ENCODE results near the gene CEACAM20. TPM values are rescaled to one million over a fixed set of nuclear protein-coding genes. Genes with fewer than 3 reads are reported as not detected.
A peak's percentile ranks its signal among the peaks of the same experiment; 100 is the strongest.
"Not testable (repeated sequence)": the region's sequence is repeated elsewhere in the genome, so short reads cannot be mapped to it uniquely, and the experiment has no call there.

CEACAM20 gene
- total RNA-seq, 1 donor from 2014 or later = not detected

DNA sequence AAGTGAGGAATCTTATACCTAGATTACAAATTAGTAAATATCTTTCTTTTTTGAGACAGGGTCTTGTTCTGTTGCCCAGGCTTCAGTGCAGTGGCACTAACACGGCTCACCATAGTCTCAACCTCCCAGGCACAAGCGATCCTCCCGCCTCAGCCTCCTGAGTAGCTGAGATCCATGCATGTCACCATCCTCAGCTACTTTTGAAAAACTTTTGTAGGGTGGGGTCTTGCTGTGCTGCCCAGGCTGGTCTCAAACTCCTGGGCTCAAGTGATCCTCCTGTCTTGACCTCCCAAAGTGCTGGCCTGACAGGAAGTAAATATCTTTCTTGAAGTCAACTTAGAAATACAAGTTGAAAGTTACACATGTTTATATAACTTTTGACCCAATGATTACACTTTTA is 20.0 kb upstream of the CEACAM20 start:
- DNase-seq (ENCODE audit: extremely low read depth, low read depth, low spot score) = no peak

- no peak for DNase-seq (ENCODE audit: extremely low read depth, low read depth, low spot score)
Measured at GRCh38 chr19:44548736-44549135, 19.3 kb upstream of the CEACAM20 start.

DNA sequence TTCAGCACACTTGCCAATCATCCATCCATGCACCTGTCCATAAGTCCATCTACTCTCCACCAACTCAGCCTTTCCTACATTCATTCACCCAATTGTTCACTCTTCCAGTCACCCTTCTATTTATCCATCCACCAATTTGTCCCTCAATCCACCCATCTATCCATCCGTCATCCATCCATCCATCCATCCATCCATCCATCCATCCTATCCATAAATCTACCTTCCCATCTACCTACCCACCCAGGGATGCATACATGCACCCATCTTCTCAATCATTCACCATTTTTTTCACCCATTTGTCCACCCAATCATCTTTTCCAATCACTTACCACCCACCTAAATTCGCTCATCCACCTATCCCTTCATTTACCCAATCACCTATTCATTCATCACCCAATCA is 14.6 kb upstream of the CEACAM20 start:
- no peak for DNase-seq (ENCODE audit: extremely low read depth, low read depth, low spot score)

DNA sequence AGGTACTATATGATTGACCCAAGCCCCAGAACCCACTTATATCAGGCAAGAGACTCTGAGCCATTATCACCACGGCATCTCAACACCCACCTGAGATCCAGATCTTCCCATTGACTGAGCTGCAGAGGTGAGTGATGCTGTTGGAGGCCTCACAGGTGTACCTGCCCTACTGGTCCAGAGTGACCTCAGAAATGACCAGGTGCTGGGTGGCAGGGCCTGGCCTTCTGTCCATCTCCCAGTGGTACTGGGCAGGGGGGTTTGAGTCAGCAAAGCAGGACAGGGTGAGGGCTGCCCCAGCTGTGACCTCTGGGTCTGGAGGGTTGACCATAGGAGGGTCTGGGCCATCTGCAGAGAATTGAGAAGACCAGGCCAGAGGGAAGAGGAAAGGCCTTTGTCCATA is 13.2 kb upstream of the CEACAM20 start:
- no peak for DNase-seq (ENCODE audit: extremely low read depth, low read depth, low spot score)

DNA sequence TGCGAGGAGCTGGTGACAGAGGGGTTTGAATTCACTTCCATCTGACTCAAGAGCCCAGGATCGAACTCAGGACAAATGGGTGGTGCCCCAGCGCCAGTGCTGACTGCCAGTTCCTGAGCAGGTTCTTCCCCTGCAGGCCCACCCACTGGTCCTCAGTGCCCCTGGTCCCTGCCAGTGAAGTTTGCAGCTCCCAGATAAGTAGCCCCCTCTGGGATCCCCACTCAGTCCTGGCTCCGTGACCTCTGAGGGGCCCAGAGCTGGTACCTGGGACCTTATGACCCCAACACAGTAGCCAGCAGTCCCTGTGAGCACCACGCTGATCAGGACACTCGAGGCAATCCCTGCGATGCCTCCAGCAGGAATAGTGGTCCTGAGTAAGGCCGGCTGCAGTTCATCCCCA is 11.3 kb upstream of the CEACAM20 start:
- DNase-seq (ENCODE audit: extremely low read depth, low read depth, low spot score) = no peak

GRCh38 chr19:44539991-44540390 is 10.5 kb upstream of the CEACAM20 start:
- no peak for DNase-seq (ENCODE audit: extremely low read depth, low read depth, low spot score)

- no peak for DNase-seq (ENCODE audit: extremely low read depth, low read depth, low spot score)
Measured at GRCh38 chr19:44539236-44539826, 9.9 kb upstream of the CEACAM20 start.

DNA sequence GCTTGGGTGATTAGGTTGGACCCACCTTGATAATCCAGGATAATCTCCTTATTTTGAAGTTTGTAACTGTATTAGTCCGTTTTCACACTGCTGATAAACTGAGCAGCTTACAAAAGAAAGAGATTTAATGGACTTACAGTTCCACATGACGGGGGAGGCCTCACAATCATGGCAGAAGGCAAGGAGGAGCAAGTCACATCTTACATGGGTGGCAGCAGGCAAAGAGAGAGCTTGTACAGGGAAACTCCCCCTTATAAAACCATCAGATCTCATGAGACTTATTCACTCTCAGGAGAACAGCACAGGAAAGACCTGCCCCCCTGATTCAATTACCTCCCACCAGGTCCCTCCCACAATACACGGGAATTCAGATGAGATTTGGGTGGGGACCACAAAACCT is 5.9 kb upstream of the CEACAM20 start:
- DNase-seq (ENCODE audit: extremely low read depth, low read depth, low spot score) = not testable (repeated sequence)

DNA sequence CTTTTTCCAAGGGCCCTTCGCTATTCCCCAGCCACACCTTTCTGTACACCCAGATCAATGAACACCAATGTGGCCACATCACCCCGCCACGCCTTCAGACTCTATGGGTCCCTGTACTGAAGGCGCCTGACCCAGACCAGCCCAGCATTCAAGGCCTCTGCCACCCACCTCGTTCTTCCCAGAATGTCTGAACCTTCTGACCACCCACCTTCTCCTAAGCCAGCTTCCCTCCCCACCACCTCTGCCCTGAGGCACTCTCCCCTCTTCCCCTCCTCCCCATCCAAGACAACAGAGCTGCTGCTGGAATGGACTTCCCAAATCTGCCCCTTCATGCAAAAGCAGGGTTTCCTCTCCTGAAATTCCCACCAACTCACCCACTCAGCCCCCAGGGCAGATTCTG is 3.3 kb upstream of the CEACAM20 start:
- DNase-seq (ENCODE audit: extremely low read depth, low read depth, low spot score) = no peak

DNA sequence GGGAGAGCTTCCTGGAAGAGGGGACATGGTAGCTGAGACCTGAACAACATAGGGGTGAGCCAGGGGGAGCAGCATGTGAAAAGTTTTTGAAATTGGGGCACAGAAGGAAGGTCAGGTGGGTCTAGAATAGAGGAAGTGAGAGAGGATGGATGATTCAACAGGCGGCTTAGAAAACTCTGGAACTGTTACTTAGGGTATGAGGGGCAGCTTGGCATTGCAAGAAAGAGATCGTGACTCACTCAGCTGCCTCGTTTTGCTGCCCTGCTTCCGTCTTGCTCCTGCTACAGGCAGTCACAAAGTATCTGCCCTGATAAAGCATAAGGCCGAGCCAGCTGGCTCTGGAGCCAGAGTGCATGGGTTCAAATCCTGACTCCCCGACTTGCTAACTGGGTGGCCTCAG is 1.3 kb upstream of the CEACAM20 start:
- no peak for DNase-seq (ENCODE audit: extremely low read depth, low read depth, low spot score)

- no peak for DNase-seq (ENCODE audit: extremely low read depth, low read depth, low spot score)
Measured at GRCh38 chr19:44527554-44527953, 1.9 kb downstream of the CEACAM20 start.

DNA sequence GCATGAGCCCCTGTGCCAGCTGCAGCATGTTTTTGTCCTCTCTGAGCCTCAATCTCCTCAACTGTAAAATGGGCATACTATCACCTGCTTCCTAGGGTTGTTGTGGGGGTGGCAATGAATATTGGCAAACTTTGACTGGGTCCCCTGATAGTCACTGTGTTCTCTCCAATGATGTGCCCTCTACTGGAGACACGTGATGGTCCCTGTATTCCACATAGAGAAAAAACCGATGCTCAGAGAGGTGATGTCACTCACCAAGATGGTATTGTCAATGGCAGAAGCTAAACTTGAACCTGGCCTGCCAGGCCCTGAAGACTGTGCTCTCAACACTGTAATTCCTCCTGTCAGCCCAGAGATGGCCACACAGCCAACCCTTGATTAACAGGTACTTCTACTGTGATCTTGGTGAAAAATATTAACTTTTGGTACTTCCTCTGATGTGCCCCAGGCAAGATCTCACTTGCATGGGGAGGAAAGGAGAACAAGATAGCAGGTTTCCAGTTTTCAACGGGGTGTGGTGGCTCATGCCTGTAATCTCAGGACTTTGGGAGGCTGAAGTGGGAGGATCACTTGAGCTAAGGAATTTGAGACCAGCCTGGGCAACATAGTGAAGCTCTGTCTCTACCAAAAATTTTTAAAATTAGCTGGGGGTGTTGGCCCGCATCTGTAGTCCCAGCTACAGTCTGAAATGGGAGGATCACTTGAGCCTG is 3.6 kb downstream of the CEACAM20 start:
- DNase-seq (ENCODE audit: extremely low read depth, low read depth, low spot score) = no peak

- no peak for DNase-seq (ENCODE audit: extremely low read depth, low read depth, low spot score)
Measured at GRCh38 chr19:44521370-44521769, 8.1 kb downstream of the CEACAM20 start.

GRCh38 chr19:44517146-44517545 is 12.3 kb downstream of the CEACAM20 start:
- no peak for DNase-seq (ENCODE audit: extremely low read depth, low read depth, low spot score)

DNA sequence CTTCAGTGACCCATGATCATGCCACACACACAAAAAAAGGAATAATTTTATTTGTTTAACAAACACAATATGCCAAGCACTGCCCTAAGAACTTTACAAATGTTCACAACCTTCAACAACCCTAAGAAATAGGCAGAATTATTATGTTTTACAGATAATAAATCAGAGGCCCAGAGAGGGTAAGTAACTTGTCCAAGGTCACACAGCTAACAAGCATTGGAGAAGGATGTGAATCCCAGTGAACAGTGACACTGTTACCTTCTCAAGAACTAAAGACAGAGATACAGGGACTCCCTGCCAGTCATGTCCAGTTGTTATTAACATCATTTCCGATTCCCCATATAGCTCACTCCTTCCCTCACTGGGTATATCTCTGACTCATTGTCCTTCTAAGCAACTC is 13.6 kb downstream of the CEACAM20 start:
- DNase-seq (ENCODE audit: extremely low read depth, low read depth, low spot score) = no peak

- no peak for DNase-seq (ENCODE audit: extremely low read depth, low read depth, low spot score)
Measured at GRCh38 chr19:44515031-44515430, 14.4 kb downstream of the CEACAM20 start.

- DNase-seq (ENCODE audit: extremely low read depth, low read depth, low spot score) = no peak
Measured at GRCh38 chr19:44512326-44513298, 16.9 kb downstream of the CEACAM20 start.

GRCh38 chr19:44509478-44509877 is 20.0 kb downstream of the CEACAM20 start:
- DNase-seq (ENCODE audit: extremely low read depth, low read depth, low spot score) = no peak

DNA sequence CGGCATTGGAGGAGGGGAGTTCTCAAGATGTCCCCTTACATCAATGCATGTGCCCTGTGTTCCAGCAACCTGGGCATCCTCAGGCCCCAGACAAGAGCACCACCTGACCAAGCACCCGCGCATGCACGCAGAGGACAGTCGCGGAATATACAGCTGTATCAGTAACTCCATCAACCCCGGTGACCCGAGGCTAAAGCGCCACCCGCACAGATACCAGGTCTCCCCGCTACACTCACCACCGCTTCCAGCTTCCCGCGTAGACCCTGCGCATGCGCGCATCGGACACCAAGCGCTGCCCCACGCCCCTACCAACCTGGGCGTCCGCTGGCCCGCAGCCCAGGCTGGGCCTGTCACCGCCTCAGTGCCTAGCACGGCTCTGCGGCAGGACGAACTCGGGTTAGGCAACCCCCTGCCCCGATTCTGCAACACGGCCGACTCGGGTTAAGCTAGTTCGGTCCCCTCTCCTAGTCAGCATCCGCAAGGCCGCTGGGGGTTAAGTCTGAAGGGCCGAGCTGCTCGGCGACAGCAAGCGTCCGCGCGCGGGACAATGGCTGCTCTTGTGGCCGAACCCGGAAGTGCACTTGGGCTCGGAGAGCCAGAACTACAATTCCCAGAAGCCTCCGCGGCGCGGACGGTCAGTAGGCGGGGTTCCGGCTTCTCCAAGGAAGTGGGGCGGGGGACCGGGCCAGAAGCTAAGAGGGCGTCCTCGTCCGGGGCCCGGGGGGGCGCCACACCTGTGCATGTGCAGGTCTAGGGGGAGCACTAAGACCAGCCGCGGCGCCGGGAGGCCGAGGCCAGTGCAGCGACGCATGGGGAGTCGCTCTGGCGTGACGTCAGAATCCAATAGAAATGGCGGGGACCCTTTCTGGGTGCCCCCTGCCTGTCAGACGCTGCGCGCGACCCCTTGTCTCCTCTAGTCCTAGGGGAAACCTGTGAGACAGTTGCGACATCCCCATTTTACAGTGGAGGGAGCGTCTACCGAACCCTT is 29.2 kb downstream of the CEACAM20 start, which contains the start of gene ZNF180:
Gene ZNF180, minus strand, starts transcription at position 561 of the 988 bp plus-strand sequence. CDS start 3,188 bp downstream, outside the sequence.
- peak; percentile 68 for DNase-seq (ENCODE audit: extremely low read depth, low read depth, low spot score)

DNA sequence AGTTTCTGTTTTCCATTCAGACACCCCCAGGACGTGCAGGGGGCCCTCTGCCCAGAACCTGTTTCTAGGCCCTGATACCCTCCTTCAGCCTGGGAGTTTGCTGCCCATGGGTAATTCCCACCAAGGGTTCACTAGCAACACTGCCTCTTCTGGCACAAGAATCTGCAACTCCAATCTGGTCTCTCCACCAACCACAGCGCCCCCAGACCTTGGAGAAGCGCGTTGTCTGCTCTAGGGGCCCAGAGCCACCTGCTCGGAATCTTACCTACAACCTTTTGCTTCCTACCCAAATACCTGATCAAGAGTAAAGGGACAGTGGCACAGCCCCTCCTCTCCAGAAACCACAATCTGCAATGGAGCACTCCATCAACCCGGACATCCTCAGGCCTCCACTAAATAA is 29.9 kb downstream of the CEACAM20 start:
- DNase-seq (ENCODE audit: extremely low read depth, low read depth, low spot score) = no peak

Measured in glomerular endothelial cell (primary cell).